PC-3 (cell line): ENCODE results near the gene MFSD8. TPM values are rescaled to one million over a fixed set of nuclear protein-coding genes. Genes with fewer than 3 reads are reported as not detected.

Source experiments
- ATAC-seq: fragments of 200-7000 bp; cut with Tn5 transposase; 2 replicates; pipeline ENCODE4 v1.9.1; 2020; ENCODE audit warnings: mild to moderate bottlenecking, moderate library complexity
- BruUV-seq: library from RNA; stranded (reverse); fragments of 400-500 nt; replicated peaks from 2 replicates; lab custom pipeline; 2021; lab: Mats Ljungman, UMichigan
- CTCF ChIA-PET: fragments of 300-600 bp; sonication (Branson Sonifier 250); formaldehyde crosslinking; loops from one replicate; lab custom pipeline; 2022; ENCODE audit warnings: antibody characterized with exemption; lab: Charles Lee
- POLR2A ChIA-PET: fragments of 300-600 bp; sonication (Branson Sonifier 250); formaldehyde crosslinking; loops from one replicate; lab custom pipeline; 2022; ENCODE audit warnings: antibody characterized with exemption; ENCODE audit not compliant: unreplicated experiment; lab: Charles Lee
- DNase-seq: peaks from one replicate; pipeline ENCODE4 v3.0.0-alpha.2; 2015
- H2AFZ ChIP-seq: fragments of 300-600 bp; sonication (generic); 2 replicates; pipeline ENCODE4 v1.6.0; 2016; ENCODE audit warnings: antibody characterized with exemption, low read length
- H3F3A ChIP-seq: fragments of 300-600 bp; sonication (generic); one replicate; pipeline ENCODE4 v1.6.0; 2017; ENCODE audit warnings: antibody characterized with exemption, low read length, control low read depth, mild to moderate bottlenecking; ENCODE audit not compliant: unreplicated experiment
- H3K27ac ChIP-seq: fragments of 300-600 bp; sonication (generic); 2 replicates; pipeline ENCODE4 v1.5.1; 2016; ENCODE audit warnings: mild to moderate bottlenecking, low read length
- H3K27me3 ChIP-seq: fragments of 300-600 bp; sonication (generic); 2 replicates; pipeline ENCODE4 v1.6.1; 2016; ENCODE audit warnings: low read length, mixed read lengths
- H3K36me3 ChIP-seq: fragments of 300-600 bp; sonication (generic); 2 replicates; pipeline ENCODE4 v1.6.1; 2016; ENCODE audit warnings: low read depth, mixed run types, low read length, mixed read lengths
- H3K4me1 ChIP-seq: fragments of 300-600 bp; sonication (generic); 2 replicates; pipeline ENCODE4 v1.5.1; 2016; ENCODE audit warnings: low read length; ENCODE audit not compliant: insufficient read depth
- H3K4me2 ChIP-seq: fragments of 300-600 bp; sonication (generic); 2 replicates; pipeline ENCODE4 v1.6.0; 2016; ENCODE audit warnings: low read length
- H3K4me3 ChIP-seq: fragments of 300-600 bp; sonication (generic); 2 replicates; pipeline ENCODE4 v1.5.1; 2016; ENCODE audit warnings: mild to moderate bottlenecking, low read length, mixed read lengths
- H3K79me2 ChIP-seq: fragments of 300-600 bp; sonication (generic); 2 replicates; pipeline ENCODE4 v1.6.1; 2017; ENCODE audit warnings: low read length, mixed read lengths
- H3K9ac ChIP-seq: fragments of 300-600 bp; sonication (generic); 2 replicates; pipeline ENCODE4 v1.6.0; 2016; ENCODE audit warnings: mild to moderate bottlenecking, low read length
- H3K9me2 ChIP-seq: fragments of 300-600 bp; sonication (generic); replicated peaks from 2 replicates; pipeline ENCODE4 v1.6.1; 2016; ENCODE audit warnings: mixed run types, low read length, mixed read lengths
- H3K9me3 ChIP-seq: fragments of 300-600 bp; sonication (generic); 2 replicates; pipeline ENCODE4 v1.6.1; 2016; ENCODE audit warnings: low read length, mixed read lengths
- H4K20me1 ChIP-seq: fragments of 300-600 bp; sonication (generic); 2 replicates; pipeline ENCODE4 v1.6.1; 2016; ENCODE audit warnings: low read length, mixed read lengths
- CTCF ChIP-seq: fragments of 300-600 bp; sonication (generic); conservative IDR thresholded peaks from 2 replicates; pipeline ENCODE4 v1.5.1; 2017; ENCODE audit warnings: antibody characterized with exemption, low read depth, mild to moderate bottlenecking, low read length
- EZH2 ChIP-seq: fragments of 300-600 bp; sonication (generic); IDR thresholded peaks from one replicate; pipeline ENCODE4 v1.6.1; 2017; ENCODE audit warnings: antibody characterized with exemption, mild to moderate bottlenecking, low read length; ENCODE audit not compliant: unreplicated experiment
- EZH2phosphoT487 ChIP-seq: fragments of 300-600 bp; sonication (generic); IDR thresholded peaks from 2 replicates; pipeline ENCODE4 v1.6.1; 2018; ENCODE audit warnings: mild to moderate bottlenecking, antibody characterized with exemption, low read length, borderline replicate concordance
- intact Hi-C: fragments of 100-400 bp; cut with micrococcal nuclease; formaldehyde crosslinking; loops from 2 replicates; pipeline ENCODE4 v1.9.0; 2023
- total RNA-seq: library from RNA; depleted of rRNA; stranded (reverse); fragments of >200 nt; gene quantifications from 2 replicates; pipeline ENCODE4 v1.2.3, GENCODE V29; 2014; rRNA removed

Gene MFSD8
- total RNA-seq, 1 experiment from 2014 or later = 12.3 TPM

- peak; percentile 93 for ATAC-seq
- no peaks in the 10 kb centered on the region for H3F3A ChIP-seq
- H3K27me3 ChIP-seq = no peaks in the 10 kb centered on the region
- no peaks in the 10 kb centered on the region for H3K9me2 ChIP-seq
- H2AFZ ChIP-seq = no peak overlapping the region
- no peaks in the 10 kb centered on the region for H3K9me3 ChIP-seq
- CTCF ChIA-PET = no interaction called here
- H3K79me2 ChIP-seq = no peaks in the 10 kb centered on the region
- H3K27ac ChIP-seq = no peak overlapping the region
- peaks cover 9% of the 10 kb centered on the region for H3K4me1 ChIP-seq
- H3K4me3 ChIP-seq = no peak overlapping the region
- H3K36me3 ChIP-seq = no peaks in the 10 kb centered on the region
- DNase-seq = peak; percentile 55
- TF ChIP-seq EZH2 = no peak
- TF ChIP-seq CTCF = no peak
- intact Hi-C loops = no loop called here
- H3K4me2 ChIP-seq = no peak overlapping the region
- POLR2A ChIA-PET = no interaction called here
- no peaks in the 10 kb centered on the region for H4K20me1 ChIP-seq
- no TSS peak for BruUV-seq
- H3K9ac ChIP-seq = no peak overlapping the region
These were observed 94.3 kb downstream of the MFSD8 start for GRCh38 chr4:127870688-127871087.

GRCh38 chr4:127870281-127870680 lies 94.7 kb downstream of the MFSD8 start:
- Histone ChIP-seq H3K79me2 (no peaks in the 10 kb centered on the region), H3K4me2 (no peak overlapping the region), H3K9me3 (no peaks in the 10 kb centered on the region), H3K27ac (no peak overlapping the region), H3K27me3 (no peaks in the 10 kb centered on the region), H3F3A (no peaks in the 10 kb centered on the region), H3K36me3 (no peaks in the 10 kb centered on the region), H3K4me3 (no peak overlapping the region), H3K9ac (no peak overlapping the region), H3K4me1 (peaks cover 9% of the 10 kb centered on the region), H3K9me2 (no peaks in the 10 kb centered on the region), H2AFZ (no peak overlapping the region), H4K20me1 (no peaks in the 10 kb centered on the region)
- POLR2A ChIA-PET = interaction anchor here (0.6 kb wide), 1 partner anchor 107 kb away, joined by 3 read pairs; no protein-coding TSS in a partner anchor
- ATAC-seq (no peak), DNase-seq (no peak)
- CTCF ChIA-PET = no interaction called here
- TF ChIP-seq CTCF (no peak), EZH2 (no peak), EZH2phosphoT487 (no peak)
- intact Hi-C loops = no loop called here
- no TSS peak for BruUV-seq

GRCh38 chr4:127868196-127868595 lies 96.8 kb downstream of the MFSD8 start:
- CTCF ChIA-PET = no interaction called here
- Histone ChIP-seq H3K9me2 (no peaks in the 10 kb centered on the region), H3K27ac (no peak overlapping the region), H3K27me3 (no peaks in the 10 kb centered on the region), H3K4me3 (no peak overlapping the region), H3K4me2 (no peak overlapping the region), H3K9ac (no peak overlapping the region), H3K4me1 (peaks cover 9% of the 10 kb centered on the region), H3K9me3 (no peaks in the 10 kb centered on the region), H3K79me2 (no peaks in the 10 kb centered on the region), H3K36me3 (no peaks in the 10 kb centered on the region), H3F3A (no peaks in the 10 kb centered on the region), H4K20me1 (no peaks in the 10 kb centered on the region), H2AFZ (no peak overlapping the region)
- ATAC-seq (no peak), DNase-seq (no peak)
- TF ChIP-seq EZH2 (no peak), EZH2phosphoT487 (no peak), CTCF (no peak)
- POLR2A ChIA-PET = no interaction called here
- intact Hi-C loops = no loop called here
- no TSS peak for BruUV-seq

Other genes with a start within 250 kb of the MFSD8 start
- gene SLC25A31, start 234.8 kb downstream of the MFSD8 start, total RNA-seq = not detected in 2 replicates
- 8.7 and 9.2 TPM in 2 replicates for gene HSPA4L, start 182.9 kb downstream of the MFSD8 start, total RNA-seq
- gene PLK4, start 84.3 kb downstream of the MFSD8 start, total RNA-seq = 42.5 and 54.5 TPM in 2 replicates
- gene ABHD18, start 233 bp upstream of the MFSD8 start, total RNA-seq = 3.3 and 6.2 TPM in 2 replicates
- gene LARP1B, start 96.1 kb upstream of the MFSD8 start, total RNA-seq = 14.8 and 22.2 TPM in 2 replicates